ENCODE data around the gene AZU1.

DNA sequence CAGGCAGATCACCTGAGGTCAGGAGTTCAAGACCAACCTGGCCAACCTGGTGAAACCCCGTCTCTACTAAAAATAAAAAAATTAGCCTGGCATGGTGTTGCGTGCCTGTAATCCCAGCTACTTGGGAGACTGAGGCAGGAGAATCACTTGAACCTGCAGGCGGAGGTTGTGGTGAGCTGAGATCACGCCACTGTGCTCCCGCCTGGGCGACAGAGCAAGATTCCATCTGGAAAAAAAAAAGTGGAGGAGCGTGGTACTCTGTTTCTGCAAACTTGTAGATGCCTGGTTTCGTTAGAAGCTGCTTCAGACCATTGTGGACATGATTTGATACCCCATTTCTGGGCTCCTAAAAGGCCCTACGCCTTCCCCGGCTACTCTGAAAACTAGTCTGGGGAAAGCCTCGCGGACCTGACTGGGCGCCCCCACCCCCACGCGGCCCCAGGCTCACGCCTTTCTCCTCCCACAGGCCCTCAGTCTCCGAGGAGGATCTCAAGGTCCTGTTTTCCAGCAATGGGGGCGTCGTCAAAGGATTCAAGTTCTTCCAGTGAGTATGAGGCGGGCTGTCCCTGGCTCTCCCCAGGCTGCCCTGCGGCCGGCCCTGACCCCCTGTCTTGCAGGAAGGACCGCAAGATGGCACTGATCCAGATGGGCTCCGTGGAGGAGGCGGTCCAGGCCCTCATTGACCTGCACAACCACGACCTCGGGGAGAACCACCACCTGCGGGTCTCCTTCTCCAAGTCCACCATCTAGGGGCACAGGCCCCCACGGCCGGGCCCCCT is 17.4 kb upstream of the AZU1 start:
- TF ChIP-seq POLR2AphosphoS5 (IDR thresholded peaks at IDR 0.05) (no peak), POLR2A (IDR thresholded peaks at IDR 0.05) (no peak)

Data from prostate gland (tissue), 1 donor.